GM12874 (cell line): ENCODE data around the gene KCNH1.

ENCODE experiments used
- CTCF ChIP-seq: IDR thresholded peaks from 2 replicates; pipeline ENCODE4 v1.5.1; 2011; ENCODE audit warnings: low read depth, mild to moderate bottlenecking, control low read depth, low read length, moderate library complexity; ENCODE audit not compliant: insufficient read depth

Gene KCNH1

DNA sequence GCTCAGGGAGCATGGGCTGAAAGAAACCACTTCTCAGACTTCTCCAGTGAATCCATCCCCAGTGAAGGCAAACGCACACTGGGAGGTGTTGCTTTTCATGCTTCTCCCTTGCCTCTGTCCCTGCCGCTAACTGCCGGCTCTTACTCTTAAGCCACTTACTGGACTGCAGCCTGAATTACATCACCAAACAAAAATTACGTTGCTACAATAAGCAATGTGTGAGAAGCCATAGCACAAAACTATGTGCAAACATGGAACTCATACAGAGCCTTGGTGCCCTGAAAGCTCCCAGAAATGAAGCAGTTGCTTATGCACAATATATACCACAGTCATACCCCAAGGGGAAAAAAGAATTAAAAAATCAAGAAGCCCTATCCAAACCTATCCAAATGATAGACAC, 375.2 kb downstream of the KCNH1 start:
- TF ChIP-seq CTCF: no peak

DNA sequence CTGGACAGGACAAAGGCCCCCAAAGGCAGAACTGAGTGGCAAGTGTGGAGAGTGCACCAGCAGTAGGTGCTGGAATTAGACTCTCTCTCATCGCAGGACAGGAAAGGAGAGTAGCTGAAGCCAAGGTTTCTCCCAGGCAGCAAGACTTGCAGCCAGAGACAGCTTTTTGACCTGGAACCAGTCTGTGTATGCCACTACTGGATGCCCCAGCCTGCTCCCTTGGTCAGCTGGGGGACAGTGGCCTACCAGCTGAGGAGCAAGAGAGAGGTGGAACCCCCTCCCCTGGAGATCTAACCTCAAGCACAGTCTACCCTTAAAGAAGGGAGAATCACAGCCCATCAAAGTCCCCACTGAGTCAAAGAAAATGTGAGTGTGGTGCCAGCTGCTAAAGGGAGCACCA, 375.7 kb downstream of the KCNH1 start:
- no peak for TF ChIP-seq CTCF

GRCh38 chr1:210757677-210758076, 376.3 kb downstream of the KCNH1 start:
- TF ChIP-seq CTCF: no peak

GRCh38 chr1:210755991-210756659, 377.8 kb downstream of the KCNH1 start:
- TF ChIP-seq CTCF: no peak

DNA sequence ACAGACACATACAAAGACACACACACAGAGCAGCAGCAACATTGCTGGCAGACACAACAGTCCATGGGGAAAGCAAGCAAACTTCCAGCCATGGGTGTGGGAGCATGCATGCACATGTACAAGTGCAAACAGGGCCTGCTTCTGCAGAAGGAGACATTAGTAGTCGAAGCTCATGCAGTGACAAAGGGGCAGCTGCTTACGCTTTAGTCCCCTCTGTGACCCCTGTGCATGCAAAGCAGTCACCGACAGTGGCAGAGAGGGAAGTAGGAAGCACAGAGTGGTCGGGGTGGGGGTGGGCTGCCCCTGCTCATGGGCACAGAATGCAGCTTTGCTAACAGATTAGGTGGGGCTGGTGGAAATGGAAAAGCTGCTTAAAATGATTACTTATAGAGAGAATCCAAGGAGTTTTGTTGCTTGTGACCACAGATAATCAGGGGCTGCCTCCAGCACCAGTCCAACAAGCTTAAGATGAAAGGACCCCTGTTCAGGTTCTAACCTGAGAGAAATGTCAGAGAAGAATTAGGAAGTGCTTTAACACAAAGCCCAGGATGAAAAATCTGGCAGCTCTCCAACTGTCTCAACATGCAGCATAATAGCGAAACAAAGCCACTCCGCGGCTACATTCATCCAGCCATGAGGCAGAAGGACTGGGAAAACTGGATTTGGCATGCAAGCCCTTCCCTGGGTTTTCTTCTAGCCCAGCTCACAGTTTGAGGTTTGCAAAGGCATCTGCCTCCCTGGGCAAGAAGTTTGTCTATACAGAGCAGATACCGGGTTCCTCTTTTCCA, 378.9 kb downstream of the KCNH1 start:
- TF ChIP-seq CTCF: no peak

DNA sequence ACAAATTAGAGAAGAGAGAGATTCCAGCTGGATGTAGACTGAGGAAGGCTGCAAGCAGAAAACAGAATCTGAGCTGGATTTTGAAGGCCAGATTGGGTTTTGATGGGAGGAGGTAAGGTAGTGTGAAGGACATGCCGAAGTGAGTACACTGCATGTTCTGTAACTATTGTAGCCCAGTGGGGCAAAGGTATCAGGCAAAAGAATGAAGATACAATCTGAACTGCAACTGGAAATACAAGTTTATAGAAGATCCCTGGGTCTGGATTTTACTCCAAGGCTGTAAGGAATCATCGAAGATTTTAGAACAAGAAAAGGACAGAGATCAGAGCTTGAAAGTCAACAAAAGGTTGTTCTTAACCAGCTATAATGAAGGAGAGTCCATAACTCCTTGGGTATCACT, 382.0 kb downstream of the KCNH1 start:
- TF ChIP-seq CTCF: no peak

DNA sequence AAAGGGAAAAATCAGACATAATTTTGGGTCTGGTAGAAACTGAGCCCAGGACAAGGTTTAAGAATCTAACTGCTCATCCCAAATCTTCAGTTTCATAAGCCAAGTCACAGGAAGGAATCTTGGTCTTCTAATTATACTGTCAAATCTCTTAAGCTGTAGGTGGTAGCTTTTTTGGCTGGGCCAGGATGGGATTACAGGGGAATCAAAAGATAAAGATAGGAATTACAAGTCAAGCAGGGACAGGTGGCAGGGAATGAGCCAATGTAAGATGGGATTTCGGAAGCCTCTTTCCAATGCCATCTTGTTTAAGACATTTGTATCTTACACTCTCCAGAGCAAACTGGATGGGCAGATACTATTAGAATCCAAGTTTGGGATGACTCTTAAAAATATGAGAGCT, 383.5 kb downstream of the KCNH1 start:
- no peak for TF ChIP-seq CTCF
